NCI-H82 treated with DMSO at 0.1 percent for 48 hours (cell line): ENCODE data around the gene ASAH2.
"Not testable (repeated sequence)": the region's sequence is repeated elsewhere in the genome, so short reads cannot be mapped to it uniquely, and the experiment has no call there.

Source experiments
- DNase-seq: peaks from one replicate; lab custom pipeline; 2025; ENCODE audit not compliant: unreplicated experiment; lab: John Stamatoyannopoulos, UW

The ASAH2 gene

DNA sequence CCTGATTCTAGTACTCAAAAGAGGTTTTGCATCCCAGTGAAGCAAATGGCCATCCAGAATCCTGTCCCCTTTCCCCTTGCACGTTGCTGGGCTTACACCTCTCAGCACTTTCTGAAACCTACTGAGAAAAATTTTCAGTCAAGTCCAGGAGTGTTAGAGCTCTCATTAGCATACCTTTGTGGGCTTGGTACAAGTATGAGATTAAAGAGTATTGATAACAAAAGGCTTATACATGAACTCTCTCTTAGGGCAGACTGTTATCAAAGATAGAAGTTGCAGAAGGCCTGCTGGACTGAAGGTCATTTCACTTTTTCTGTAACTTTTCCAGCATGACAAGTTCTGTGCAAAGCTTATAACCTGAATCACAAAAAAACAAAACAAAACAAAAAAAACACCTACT is at the start of gene ASAH2:
Gene ASAH2 (minus strand): TSS at position 123 of the 400 bp plus-strand sequence. CDS start 2,906 bp downstream, outside the sequence.
- DNase-seq, result no peak

DNA sequence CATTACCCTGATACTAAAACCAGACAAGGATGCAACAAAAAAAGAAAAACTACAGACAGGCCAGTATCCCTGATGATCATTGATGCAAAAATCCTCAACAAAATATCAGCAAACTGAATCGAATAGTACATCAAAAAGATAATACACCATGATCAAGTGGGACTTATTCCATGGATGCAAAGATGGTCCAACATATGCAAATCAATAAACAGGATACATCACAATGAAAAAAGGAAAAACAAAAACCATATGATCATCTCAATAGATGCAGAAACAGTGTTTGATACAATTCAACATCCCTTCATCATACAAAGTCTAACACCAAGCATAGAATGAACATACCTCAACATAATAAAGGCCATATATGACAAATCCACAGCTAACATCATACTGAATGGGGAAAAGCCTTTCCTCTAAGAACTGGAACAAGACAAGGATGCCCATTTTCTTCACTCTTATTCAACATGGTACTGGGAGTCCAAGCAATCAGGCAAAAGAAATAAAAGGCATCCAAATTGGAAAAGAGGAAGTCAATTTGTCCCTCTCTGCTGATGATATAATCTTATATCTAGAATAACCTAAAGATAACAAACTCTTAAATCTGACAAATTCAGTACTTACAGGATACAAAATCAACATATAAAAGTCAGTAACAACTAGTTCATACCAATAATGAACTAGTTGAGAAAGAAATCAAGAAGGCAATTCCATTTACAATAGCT is 48.8 kb upstream of the ASAH2 start:
- DNase-seq, result no peak

DNA sequence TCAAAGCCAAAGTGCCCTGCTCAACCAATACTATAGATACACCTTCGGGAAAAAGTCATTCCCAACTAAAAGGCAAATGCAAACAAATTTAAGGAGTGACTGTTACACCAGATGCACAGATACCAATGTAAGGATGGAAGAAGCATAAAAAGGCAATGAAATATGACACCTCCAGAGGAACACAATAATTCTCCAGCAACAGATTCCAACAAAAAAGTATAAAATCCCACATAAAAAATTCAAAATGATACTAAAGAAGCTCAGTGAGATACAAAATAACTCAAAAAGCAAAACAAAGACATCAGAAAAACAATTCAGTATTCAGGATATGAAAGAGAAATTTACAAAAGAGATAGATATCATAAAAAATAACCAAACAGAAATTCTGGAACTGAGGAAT is 44.1 kb upstream of the ASAH2 start:
- DNase-seq, result no peak

DNA sequence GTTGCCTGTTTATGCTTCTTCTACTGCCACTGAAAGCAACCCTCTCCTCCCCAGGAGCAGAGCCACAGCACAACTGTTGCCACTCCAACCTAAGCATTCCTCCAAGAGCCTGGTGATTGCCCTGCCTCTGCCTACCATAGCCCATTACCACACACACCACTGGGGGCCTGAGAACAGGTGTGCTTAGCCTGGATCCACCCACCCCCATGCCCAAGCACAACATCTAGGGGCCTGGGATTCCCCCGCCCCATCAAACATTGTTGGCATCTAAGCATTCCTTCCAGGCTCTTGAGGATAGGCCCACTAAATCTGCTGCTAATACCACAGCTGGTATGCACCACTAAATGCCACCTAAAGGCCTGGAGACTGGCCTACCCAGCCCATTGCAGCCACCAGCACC is 43.3 kb upstream of the ASAH2 start:
- DNase-seq, result no peak

DNA sequence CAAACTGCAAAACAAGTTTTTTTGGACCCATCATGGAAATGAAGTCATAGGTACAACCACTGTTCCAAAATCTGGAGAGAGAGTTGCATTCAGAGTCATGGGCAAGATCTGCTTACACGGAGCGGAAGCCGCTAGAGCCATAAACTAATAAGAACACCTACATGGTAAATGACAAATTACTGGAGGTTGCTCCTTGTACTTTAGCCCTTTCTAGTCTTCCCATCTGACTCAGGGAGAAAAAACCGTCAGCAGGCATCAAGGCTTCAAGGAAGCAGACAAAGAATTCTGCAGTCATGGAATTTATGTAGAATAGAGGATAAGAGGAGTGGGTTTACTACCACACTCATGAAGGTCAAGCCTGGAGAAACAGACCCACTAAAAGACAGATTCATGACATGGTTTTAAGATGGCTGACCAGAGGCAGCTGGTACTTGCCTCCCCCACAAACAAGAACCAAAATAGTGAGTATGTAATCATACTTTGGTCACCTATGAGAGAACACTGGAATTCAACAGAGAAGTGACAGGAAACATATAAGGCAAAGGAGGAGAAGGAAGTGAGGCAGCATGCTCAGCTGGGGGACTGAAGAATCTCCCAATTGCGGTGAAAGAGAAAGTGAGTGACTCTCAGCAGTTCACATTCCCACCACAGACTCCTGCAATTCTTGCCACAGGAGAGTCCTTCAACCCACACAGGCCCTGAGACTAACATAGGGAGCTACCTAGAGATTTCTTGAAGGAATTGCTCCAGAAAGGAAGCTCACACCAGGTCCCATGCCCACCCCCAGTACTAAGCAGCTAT is 42.4 kb upstream of the ASAH2 start:
- DNase-seq, result no peak

DNA sequence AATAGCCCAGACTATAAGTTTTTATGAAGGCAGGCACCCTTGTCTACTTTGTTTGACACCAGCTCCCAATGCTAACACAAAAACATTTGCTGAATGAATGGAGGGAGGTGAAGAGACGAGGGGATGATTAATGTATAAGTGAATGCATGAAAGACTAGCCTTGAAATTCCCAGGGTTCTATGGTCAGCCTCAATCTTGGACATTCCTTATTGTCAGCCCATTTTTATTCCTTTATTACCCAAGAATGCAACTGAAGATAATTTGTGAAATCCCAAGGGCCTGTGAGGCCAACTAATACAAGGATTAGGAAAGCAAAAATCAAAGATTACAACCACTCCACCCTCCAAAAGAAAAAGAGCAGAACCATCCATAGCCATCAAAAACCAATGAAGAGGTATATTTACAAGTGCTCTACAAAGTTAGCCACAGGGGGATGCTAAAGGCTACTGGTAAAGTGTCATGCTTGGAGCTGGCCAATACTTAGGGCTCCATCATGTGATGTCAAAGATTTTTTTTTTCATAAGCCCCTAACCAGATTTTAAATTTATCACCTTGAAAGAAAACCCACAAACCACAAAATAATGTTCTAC is 40.0 kb upstream of the ASAH2 start:
- no peak for DNase-seq

DNA sequence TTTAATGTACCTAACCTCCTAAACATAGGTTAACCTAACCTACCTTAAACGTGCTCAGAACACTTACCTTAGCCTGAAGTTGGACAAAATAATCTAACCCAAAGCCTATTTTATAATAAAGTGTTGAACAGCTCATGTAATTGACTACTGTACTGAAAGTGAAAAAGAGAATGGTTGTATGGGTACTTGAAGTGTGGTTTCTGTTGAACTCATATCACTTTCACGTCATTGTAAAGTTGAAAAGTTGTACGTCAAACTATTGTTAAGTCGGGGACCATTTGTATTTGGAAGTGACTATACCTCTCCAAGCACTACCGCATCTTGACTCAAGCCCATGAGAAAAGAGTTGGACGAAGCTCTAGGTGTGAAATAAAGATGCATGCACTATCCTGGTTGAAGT is 37.9 kb upstream of the ASAH2 start:
- DNase-seq, result no peak

DNA sequence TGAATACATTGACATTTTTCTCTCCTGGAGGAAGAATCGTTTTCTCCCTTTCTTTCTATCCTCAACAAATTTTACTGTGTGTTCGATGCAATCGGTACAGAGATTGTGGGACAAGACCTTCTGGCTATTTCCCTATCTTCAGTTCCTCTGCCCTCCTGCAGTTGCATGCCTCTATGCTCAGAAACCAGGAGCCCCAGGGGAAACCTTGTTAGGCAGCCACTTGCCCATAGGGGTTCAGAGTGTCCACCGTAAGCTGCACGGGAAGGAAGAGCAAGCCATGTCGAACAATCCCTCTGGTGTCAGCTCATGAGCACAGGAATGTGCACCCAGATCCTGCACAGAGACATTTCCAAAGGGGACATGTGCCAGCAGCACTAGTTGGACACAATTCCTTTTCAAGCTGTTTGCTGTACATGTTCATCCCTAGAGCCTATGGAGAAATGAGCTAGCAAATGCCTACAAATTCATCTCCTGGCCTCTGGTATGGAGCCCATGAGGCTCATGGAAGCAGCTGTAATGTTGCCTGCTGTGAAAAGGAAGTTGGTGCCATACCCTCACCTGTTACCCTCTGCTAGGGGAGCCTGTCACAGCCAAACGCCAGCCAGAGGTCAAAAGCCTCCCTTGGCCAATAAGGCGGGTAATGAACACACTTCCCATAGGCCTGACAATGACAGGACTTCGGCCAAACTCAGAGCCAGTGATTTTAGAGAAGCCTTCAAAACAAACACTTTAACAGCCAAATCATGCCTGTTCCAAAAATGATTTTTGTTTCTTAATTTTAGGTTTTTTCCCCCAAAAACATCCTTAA is 35.9 kb upstream of the ASAH2 start:
- no peak for DNase-seq

DNA sequence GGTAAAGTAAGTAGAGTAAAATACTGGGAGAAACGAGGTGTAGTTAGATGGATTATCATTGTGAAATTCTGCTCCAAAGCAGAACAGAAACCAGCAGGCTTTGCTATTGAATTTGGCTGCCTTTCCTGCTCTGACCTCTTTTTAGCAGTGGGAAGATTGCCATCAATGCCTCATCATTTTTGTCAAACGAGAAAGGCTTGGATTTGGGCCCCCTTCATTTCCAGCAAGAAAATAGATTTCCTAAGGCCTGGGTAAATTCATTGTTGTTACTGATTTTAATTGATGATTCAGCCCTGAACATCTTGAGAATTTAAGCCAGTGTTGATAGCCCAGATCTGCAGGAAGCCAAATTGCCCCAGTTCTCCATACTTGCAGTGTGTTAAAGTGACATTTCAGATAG is 35.2 kb upstream of the ASAH2 start:
- DNase-seq, result no peak

DNA sequence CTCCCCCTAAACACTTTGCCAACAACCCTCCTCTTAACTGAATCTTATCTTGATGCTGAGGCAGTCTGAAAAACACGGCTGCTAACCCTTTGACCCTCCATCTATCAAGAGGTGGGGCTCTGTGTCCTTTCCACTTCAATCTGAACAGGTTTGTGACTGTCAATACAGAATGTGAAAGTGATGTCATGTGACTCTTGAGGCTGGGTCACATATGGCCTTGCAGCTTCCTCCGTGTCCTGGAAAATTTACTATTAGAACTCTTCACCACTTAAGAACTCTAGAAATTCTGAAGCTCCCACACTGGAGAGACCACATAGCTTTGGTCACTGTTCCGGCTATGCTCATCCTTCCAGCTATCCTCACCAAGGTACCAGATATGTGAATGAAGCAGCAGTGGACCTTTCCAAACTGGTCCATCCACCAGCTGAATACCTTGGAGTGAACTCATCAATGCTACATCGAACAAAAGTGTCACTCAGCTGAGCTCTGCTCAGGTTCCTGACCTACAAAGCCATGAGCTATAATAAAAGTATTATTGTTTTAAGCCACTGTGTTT is 30.7 kb upstream of the ASAH2 start:
- DNase-seq, result no peak

DNA sequence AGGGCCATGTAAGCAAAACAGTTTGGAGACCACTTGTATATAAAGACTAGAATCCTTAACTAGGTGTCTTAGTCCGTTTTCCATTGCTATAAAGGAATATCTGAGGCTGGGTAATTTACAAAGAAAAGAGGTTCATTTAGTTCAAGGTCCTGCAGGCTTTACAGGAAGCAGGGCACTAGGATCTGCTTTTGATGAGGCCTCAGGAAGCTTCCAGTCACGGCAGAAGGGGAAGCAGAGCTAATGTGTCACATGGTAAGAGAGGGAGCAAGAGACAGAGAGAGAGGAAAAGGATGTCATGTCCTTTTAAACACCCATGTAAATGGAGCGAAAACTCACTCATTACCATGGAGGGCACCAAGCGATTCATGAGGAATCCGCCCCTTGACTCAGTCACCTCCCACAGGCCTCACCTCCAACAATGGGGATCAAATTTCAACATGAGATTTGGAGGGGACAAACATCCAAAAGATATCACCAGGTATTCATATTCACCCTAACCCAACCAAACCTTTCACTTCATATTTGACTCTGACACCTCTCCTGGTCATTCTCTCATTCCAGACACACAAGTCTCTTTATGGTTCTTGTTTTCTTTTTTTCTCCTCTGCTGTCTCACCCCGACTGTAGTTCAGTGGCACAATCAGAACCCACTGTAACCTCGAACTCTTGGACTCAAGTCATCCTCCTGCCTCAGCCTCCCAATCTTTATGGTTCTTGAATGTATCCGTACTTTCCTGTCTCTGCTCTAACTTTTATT is 30.1 kb upstream of the ASAH2 start:
- no peak for DNase-seq

DNA sequence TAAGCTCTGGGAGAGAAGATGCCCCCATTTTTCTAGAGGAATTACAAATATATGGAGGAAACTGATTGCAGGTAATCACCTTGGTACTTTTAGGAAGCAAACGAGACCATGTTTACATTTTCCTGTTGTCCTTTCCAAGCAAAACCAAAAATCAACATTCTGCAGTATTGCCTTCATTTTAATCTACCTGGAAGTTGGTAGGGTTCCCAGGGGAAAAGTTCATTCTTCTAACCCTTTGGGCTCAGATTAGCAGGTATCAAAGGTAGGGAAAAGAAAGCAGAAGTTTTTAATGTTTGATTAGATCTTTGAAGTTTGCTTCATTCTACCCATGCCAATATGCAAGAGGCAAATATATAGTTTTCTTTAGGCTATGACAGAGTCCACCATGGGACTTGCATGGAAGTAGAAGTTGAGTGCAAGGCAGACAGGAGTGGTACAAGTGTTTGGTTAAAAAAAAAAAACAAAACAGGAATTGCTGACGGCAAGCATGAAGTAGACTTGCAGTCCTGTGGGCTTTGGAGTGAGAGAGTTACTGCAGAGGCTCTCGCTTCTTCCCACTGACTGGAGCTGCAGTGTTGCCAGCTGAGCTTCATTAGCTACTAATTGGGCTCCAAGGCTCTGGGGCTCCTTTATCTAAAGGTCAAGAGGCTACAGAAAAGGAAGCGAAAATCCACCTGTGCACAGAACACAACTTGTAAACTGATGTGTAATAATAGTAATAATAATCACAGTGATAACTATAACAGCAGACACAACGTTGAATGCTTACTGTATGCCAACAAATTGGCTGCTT is 28.9 kb upstream of the ASAH2 start:
- no peak for DNase-seq

DNA sequence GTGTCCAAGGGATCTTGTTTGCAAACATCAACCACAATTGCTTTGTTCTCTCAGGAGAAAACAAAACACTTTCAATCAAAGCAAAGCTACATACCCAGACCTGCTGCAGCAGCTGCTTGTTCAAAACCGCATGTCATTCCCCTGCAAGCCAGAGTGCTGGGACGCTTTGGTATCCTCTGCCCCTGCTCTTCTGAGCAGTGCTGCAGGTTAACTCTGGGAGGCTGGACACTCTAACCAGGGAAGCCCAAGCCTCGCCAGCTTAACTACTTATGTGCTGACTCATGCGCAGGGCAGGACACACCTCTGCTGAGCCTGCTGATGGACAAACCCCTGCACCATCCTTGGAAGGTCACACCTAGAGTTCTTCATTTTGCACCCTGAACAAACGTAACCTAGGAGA is 28.2 kb upstream of the ASAH2 start:
- no peak for DNase-seq

DNA sequence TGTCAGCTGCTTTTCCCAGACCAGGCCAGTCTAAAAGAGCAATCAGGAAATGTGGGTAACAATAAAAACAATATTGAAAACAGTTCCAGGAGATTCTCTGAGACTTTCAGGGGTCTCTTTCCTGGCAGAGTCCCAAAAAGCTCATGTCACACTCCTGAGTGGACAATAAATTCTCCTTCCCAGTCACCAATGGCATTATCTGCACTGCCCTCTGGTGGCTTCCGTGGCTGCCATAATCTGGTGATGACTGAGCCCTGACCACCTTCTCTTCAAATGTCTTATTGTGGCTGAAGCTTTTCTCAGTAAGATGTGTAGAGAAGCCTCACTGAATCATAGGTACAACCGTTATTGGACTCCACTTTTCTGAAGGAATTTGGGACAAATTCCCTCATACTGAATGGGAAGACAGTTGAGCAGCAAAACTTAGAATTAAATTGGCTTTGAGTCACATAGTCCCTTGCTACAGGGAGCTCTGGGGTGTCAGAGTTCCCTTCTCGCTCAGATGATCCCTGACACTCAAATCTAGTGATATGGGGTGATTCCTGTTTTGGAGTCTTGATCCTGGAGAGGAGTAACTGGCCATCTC is 24.4 kb upstream of the ASAH2 start:
- no peak for DNase-seq

DNA sequence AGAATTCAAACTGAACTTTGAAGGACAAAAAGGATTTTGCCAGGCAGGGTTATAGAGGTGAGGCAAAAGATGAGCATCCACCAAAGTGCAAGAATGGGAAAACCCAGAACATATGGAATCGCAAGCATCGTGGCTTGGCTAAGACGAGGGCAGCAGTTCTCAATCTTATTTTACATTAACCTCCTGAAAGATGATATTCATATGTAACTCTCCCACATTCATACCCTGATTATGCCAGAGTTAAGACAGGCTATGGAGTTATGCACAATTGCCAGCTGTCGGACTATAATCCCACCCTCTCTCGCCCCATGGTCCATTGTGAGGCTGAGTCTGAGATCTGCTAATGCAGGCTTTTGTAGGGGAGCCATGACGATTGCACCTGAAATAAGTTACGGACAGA is 21.2 kb upstream of the ASAH2 start:
- no peak for DNase-seq

DNA sequence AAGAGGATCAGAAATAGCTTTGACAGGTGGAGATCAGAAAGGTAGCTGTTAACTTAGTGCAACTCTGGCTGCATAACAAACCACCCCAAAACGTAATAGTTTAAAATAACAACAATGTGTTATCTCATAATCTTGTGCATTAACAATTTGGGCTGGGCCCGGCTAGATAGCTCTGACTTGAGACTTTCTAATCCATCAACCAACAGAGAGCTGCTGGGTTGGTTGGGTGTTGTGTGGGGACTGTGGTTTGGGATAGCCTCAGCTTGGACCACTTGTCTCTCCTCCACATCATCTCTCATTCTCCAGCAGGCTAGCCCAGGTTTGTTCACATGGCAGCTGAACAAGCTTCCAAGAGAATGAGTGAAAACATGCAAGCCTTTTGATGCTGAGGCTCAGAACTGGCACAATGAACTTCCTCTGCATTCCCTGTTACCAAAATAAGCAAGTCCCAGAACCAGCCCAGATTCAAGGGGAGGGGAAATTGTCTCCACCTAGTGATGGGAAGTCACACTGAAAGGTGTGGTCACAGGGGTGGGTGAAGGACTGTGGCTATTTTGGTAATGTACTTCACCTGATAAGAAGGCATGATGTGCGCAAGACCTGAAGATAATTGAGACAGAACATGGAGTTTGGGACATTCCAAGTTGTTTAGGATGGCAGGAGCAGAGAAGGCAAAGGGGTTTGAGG is 20.4 kb upstream of the ASAH2 start:
- no peak for DNase-seq

DNA sequence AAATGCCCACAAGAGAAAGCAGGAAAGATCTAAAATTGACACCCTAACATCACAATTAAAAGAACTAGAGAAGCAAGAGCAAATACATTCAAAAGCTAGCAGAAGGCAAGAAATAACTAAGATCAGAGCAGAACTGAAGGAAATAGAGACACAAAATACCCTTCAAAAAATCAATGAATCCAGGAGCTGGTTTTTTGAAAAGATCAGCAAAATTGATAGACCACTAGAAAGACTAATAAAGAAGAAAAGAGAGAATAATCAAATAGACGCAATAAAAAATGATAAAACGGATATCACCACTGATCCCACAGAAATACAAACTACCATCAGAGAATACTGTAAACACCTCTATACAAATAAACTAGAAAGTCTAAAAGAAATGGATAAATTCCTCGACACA is 16.6 kb upstream of the ASAH2 start:
- not testable (repeated sequence) for DNase-seq

DNA sequence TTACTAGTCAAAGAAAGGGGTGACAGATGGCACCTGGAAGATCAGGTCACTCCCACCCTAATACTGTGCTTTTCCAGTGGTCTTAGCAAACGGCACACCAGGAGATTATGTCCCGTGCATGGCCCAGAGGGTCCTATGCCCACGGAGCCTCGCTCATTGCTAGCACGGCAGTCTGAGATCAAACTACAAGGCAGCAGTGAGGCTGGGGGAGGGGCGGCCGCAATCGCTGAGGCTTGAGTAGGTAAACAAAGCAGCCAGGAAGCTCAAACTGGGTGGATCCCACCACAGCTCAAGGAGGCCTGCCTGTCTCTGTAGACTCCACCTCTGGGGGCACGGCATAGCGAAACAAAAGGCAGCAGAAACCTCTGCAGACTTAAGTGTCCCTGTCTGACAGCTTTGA is 11.3 kb upstream of the ASAH2 start:
- DNase-seq, result not testable (repeated sequence)
